ENCODE data around the gene GGCX.

GRCh38 chr2:85511008-85511811 is 50.1 kb downstream of the GGCX start:
- TF ChIP-seq EZH2 (IDR thresholded peaks at IDR 0.05; ENCODE audit: borderline replicate concordance, low read depth, low read length, severe bottlenecking) (no peak), POLR2A (IDR thresholded peaks at IDR 0.05; ENCODE audit: low read depth, low read length) (no peak), JUN (IDR thresholded peaks at IDR 0.05; ENCODE audit: borderline replicate concordance, insufficient read depth, insufficient read length, low read depth) (no peak), MYC (IDR thresholded peaks at IDR 0.05; ENCODE audit: low read depth, low read length) (no peak), CTCF (IDR thresholded peaks at IDR 0.05; ENCODE audit: extremely low read depth in 1 of 2, insufficient read depth in 1 of 2, low read depth in 1 of 2, low read length in 2 of 2) (no peak), GATA2 (IDR thresholded peaks at IDR 0.05; ENCODE audit: insufficient read depth, insufficient read length, low read depth, low read length) (no peak)
